ENCODE data around the gene ARVCF.
A peak's percentile ranks its signal among the peaks of the same experiment; 100 is the strongest.

The ARVCF gene

GRCh38 chr22:20014526-20015186 lies 2.0 kb downstream of the ARVCF start:
- no peak for DNase-seq

- peak; percentile 28 for DNase-seq
Observed at GRCh38 chr22:20013382-20013871, 3.2 kb downstream of the ARVCF start.

GRCh38 chr22:20012741-20013331 lies 3.8 kb downstream of the ARVCF start:
- DNase-seq = no peak

GRCh38 chr22:20011993-20012740 lies 4.5 kb downstream of the ARVCF start:
- DNase-seq = no peak

GRCh38 chr22:20011123-20011992 lies 5.3 kb downstream of the ARVCF start:
- no peak for DNase-seq

- no peak for DNase-seq
Observed at GRCh38 chr22:20010307-20011122, 6.1 kb downstream of the ARVCF start.

- no peak for DNase-seq
Observed at GRCh38 chr22:20009582-20010306, 6.9 kb downstream of the ARVCF start.

GRCh38 chr22:20009018-20009491 lies 7.6 kb downstream of the ARVCF start:
- no peak for DNase-seq

GRCh38 chr22:20008221-20008995 lies 8.2 kb downstream of the ARVCF start:
- no peak for DNase-seq

GRCh38 chr22:20004464-20004863 lies 12.2 kb downstream of the ARVCF start:
- DNase-seq = no peak

GRCh38 chr22:20003304-20003703 lies 13.3 kb downstream of the ARVCF start:
- no peak for DNase-seq

GRCh38 chr22:20002636-20003035 lies 14.0 kb downstream of the ARVCF start:
- DNase-seq = no peak

GRCh38 chr22:20002128-20002527 lies 14.5 kb downstream of the ARVCF start:
- DNase-seq = no peak

GRCh38 chr22:20001082-20001638 lies 15.5 kb downstream of the ARVCF start:
- DNase-seq = no peak

- no peak for DNase-seq
Observed at GRCh38 chr22:20000246-20001081, 16.2 kb downstream of the ARVCF start.

- DNase-seq = no peak
Observed at GRCh38 chr22:19998991-19999820, 17.4 kb downstream of the ARVCF start.

- DNase-seq = no peak
Observed at GRCh38 chr22:19998232-19998951, 18.2 kb downstream of the ARVCF start.
